HL-60 (cell line): ENCODE measurements around the gene MAGI3.

Experiments
- DNase-seq, 2 experiments: peaks; one replicate each; pipeline ENCODE4 v3.0.0-alpha.2; 2010 to 2020; ENCODE audit warnings: low read depth in 1 of 2, low spot score in 1 of 2
- H3K27ac ChIP-seq: fragments of 250-450 bp; sonication (Bioruptor Pico); replicated peaks from 2 replicates; pipeline ENCODE4 v1.5.1; 2020; ENCODE audit warnings: mild to moderate bottlenecking, moderate library complexity
- H3K27me3 ChIP-seq: fragments of 250-450 bp; sonication (Bioruptor Pico); 2 replicates; pipeline ENCODE4 v1.5.1; 2021; ENCODE audit warnings: mild to moderate bottlenecking, moderate library complexity; ENCODE audit not compliant: insufficient read depth, poor library complexity, severe bottlenecking
- H3K4me3 ChIP-seq: replicated peaks from 2 replicates; pipeline ENCODE4 v1.5.1; 2011; ENCODE audit warnings: mild to moderate bottlenecking, control low read depth, low read length; ENCODE audit not compliant: insufficient read depth
- GABPA ChIP-seq: IDR thresholded peaks from 2 replicates; pipeline ENCODE4 v1.6.1; 2012; ENCODE audit warnings: low read depth
- POLR2AphosphoS5 ChIP-seq: IDR thresholded peaks from 2 replicates; pipeline ENCODE4 v1.6.1; 2012; ENCODE audit warnings: low read depth
- SPI1 ChIP-seq: IDR thresholded peaks from 2 replicates; pipeline ENCODE4 v1.6.1; 2012; ENCODE audit warnings: low read depth, mild to moderate bottlenecking, borderline replicate concordance
- TF ChIP-seq, protein P1 (sequence below): IDR thresholded peaks from 2 replicates; pipeline ENCODE4 v1.6.1; 2012; ENCODE audit warnings: low read depth; ENCODE audit not compliant: insufficient replicate concordance
- TF ChIP-seq, protein P2 (sequence below): IDR thresholded peaks from one replicate; pipeline ENCODE4 v1.5.1; 2011; ENCODE audit warnings: low read length, control low read depth, inconsistent platforms; ENCODE audit not compliant: insufficient read depth

The MAGI3 gene

DNA sequence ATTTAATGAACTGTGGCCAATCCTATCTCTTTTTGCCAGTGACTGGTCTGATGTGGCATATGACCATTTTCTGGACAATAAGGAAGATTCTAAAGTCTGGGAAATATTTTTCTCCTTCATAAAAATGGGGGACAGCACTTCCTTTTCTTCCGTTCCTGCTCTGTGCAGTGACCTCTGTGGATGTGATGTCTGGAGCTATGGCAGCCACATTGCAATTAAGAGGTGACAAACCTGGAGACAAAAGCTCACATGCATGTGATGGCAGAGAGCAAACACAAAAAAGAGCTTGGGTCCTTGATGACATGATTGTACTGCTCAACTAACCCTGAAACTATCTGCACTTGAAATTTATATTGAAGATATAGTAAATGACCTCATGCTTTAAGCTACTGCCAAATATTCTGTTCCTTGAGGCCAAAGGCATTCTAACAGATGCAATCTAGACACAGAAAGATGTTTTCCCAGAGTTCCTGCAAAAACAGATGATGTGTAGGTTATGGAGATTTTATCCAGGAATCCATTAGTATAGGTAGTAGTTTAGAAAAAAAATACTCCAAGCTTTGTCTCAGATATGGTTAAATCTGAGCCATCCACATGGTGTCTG is 2.2 kb upstream of the MAGI3 start:
- Histone ChIP-seq H3K4me3 (no peak overlapping the region), H3K27ac (no peak overlapping the region)

DNA sequence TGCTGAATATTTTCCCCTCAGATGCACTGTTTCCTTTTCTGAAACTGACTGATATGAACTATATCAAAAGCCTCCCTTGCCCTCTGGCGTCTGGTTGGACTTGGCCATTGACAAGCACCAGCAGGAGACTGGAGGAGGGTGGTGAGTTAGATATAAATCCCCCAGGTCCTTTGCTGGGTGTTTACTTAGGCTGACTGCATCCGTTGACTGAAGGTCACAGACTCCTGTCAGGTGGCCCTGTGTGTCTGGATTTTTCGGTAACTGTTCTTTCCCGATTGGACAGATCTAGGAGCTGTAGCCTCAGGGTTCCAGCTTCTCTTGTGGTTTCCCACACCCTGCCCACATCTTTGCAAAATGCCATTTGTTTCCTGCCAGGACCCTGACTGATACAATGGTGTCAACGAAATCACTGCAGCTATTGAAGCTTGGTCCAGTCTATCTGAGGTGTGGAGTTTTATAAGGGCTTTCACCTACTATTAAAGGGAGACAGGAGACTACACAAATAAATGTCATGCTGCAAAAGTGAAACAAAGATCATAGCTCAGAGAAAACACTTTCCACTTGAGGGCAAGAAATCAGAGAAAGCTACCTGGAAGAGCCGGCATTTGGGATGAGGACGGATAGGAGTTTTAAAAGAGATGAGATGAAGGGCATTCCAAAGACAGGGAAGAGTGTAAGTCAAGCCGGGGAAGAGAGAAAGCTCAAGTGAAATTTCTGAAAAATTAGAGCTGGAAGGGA is 1.5 kb upstream of the MAGI3 start:
- DNase-seq = no peak
- H3K4me3 ChIP-seq = no peak overlapping the region
- H3K27ac ChIP-seq = no peak overlapping the region
- TF ChIP-seq GABPA = no peak
- no peak for TF ChIP-seq POLR2AphosphoS5
- TF ChIP-seq, protein P1, sequence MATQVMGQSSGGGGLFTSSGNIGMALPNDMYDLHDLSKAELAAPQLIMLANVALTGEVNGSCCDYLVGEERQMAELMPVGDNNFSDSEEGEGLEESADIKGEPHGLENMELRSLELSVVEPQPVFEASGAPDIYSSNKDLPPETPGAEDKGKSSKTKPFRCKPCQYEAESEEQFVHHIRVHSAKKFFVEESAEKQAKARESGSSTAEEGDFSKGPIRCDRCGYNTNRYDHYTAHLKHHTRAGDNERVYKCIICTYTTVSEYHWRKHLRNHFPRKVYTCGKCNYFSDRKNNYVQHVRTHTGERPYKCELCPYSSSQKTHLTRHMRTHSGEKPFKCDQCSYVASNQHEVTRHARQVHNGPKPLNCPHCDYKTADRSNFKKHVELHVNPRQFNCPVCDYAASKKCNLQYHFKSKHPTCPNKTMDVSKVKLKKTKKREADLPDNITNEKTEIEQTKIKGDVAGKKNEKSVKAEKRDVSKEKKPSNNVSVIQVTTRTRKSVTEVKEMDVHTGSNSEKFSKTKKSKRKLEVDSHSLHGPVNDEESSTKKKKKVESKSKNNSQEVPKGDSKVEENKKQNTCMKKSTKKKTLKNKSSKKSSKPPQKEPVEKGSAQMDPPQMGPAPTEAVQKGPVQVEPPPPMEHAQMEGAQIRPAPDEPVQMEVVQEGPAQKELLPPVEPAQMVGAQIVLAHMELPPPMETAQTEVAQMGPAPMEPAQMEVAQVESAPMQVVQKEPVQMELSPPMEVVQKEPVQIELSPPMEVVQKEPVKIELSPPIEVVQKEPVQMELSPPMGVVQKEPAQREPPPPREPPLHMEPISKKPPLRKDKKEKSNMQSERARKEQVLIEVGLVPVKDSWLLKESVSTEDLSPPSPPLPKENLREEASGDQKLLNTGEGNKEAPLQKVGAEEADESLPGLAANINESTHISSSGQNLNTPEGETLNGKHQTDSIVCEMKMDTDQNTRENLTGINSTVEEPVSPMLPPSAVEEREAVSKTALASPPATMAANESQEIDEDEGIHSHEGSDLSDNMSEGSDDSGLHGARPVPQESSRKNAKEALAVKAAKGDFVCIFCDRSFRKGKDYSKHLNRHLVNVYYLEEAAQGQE = no peak
- no peak for TF ChIP-seq SPI1
- TF ChIP-seq, protein P2, sequence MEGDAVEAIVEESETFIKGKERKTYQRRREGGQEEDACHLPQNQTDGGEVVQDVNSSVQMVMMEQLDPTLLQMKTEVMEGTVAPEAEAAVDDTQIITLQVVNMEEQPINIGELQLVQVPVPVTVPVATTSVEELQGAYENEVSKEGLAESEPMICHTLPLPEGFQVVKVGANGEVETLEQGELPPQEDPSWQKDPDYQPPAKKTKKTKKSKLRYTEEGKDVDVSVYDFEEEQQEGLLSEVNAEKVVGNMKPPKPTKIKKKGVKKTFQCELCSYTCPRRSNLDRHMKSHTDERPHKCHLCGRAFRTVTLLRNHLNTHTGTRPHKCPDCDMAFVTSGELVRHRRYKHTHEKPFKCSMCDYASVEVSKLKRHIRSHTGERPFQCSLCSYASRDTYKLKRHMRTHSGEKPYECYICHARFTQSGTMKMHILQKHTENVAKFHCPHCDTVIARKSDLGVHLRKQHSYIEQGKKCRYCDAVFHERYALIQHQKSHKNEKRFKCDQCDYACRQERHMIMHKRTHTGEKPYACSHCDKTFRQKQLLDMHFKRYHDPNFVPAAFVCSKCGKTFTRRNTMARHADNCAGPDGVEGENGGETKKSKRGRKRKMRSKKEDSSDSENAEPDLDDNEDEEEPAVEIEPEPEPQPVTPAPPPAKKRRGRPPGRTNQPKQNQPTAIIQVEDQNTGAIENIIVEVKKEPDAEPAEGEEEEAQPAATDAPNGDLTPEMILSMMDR = no peak
- H3K27me3 ChIP-seq = peaks cover 14% of the 10 kb centered on the region

More for the DNA sequence above, 2.2 kb upstream of the MAGI3 start:
- H3K27me3 ChIP-seq = peaks cover 10% of the 10 kb centered on the region
- no peak for DNase-seq
- TF ChIP-seq, protein P2 = no peak

DNA sequence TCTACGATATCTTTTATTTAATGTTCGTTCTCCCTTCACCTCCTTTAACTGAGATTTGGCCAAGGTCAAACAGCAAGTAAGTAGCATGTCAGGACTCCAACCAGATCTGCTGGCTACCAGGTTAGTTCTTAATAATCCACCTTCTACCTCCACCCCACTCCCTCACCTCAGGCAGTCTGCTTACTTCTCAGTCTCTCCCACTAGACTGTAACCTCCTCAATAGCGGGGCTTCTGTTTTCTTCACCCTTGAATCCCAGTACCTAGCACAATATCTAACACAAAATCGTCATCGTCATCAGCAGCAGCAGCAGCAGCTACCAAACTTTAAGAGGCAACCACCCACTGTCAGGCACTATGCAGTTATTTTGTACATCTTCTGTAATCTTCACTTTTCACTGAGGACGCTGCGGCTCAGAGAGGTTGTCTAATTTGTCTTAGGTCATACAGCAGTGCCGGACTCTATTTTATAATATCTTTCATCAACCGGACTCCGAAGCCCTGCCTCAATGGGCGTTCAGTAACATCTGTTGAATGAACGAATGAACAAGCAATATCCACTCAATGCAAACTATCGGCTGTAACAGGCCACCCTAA is 859 bp upstream of the MAGI3 start:
- H3K27ac ChIP-seq = no peak overlapping the region
- TF ChIP-seq, protein P1 = no peak
- TF ChIP-seq GABPA (no peak), POLR2AphosphoS5 (no peak), SPI1 (no peak)
- TF ChIP-seq, protein P2 = no peak
- peaks cover 17% of the 10 kb centered on the region for H3K27me3 ChIP-seq
- DNase-seq = no peak
- peak overlapping the region; percentile 84 for H3K4me3 ChIP-seq
